Renal cortical epithelial cell (primary cell): ENCODE data around the gene ICE2. TPM values are rescaled to one million over a fixed set of nuclear protein-coding genes. Genes with fewer than 3 reads are reported as not detected.

Experiments used
- DNase-seq: peaks from one replicate; pipeline ENCODE4 v3.0.0-alpha.2; 2011; ENCODE audit warnings: low read depth
- total RNA-seq: library from RNA; depleted of rRNA; stranded (reverse); fragments of >200 nt; gene quantifications from 2 replicates; pipeline ENCODE4 v1.2.3, GENCODE V29; 2014

ICE2 gene
- total RNA-seq, 1 donor from 2014 or later = 52.8 TPM

DNA sequence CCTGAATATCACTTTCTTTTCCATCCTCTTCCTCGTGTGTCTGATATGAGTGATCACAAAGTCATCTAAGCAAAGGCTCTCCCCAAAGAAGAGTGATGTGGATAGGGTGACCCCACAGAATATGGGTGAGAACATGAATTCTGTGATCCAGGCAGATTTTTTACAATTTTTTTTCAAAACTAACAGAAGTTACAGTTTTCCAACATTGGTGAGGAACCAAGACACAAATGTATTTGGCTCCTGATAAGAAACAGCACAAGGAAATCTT, 108.1 kb downstream of the ICE2 start:
- no peak for DNase-seq

DNA sequence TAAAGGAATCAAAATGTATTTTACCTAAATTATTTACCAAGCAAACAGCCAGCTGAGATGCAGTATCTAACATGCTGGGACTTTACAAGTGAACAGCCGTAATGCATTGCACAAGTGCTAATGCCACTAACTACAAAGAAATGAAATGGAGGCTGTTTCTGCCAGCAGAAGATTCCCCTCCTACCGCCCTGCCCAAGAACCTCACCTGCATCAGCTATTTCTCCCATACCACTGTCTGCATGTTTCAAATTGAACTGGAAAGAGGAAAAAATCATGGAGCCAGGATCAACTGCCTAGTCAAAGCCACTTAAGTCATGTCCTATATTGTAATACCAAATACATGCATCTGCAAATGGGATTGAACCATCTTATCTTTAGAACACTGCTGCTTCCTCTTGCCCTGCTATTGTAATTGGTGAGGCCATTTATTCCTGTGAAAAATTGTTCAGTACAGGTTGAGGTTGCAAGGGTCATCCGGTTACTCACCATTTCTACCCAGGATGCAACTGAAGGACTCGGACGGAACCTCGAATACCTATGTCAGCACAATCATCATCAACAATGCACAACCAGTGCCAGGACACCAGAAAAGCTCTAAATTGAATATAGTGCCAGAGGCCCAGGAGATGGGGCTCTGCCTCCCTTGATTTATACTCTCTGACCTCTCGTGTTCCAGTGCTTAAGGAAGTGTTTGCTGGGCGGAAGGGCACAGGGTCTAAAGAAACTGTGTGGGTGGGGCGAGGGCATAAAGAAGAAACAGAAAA, 108.7 kb downstream of the ICE2 start:
- peak; percentile 65 for DNase-seq

- no peak for DNase-seq
Observed at GRCh38 chr15:60369696-60370095, 109.2 kb downstream of the ICE2 start.

Other genes starting within 250 kb of the ICE2 start
- gene ANXA2, start 81.2 kb downstream of the ICE2 start, total RNA-seq = 3,594 and 6,130 TPM in 2 replicates